PC-9 (cell line): ENCODE results near the gene FAF1. TPM values are rescaled to one million over a fixed set of nuclear protein-coding genes. Genes with fewer than 3 reads are reported as not detected.

Experiments used
- BruUV-seq: library from RNA; stranded (reverse); fragments of 400-500 nt; replicated peaks from 2 replicates; lab custom pipeline; 2021; lab: Mats Ljungman, UMichigan
- CTCF ChIA-PET: fragments of 300-600 bp; sonication (Branson Sonifier 250); formaldehyde crosslinking; loops from one replicate; lab custom pipeline; 2022; ENCODE audit warnings: antibody characterized with exemption; lab: Charles Lee
- POLR2A ChIA-PET: fragments of 300-600 bp; sonication (Branson Sonifier 250); formaldehyde crosslinking; loops from one replicate; lab custom pipeline; 2022; ENCODE audit warnings: antibody characterized with exemption; ENCODE audit not compliant: unreplicated experiment; lab: Charles Lee
- DNase-seq, 2 experiments: peaks; one replicate each; pipeline versions ENCODE4 v3.0.0 to v3.0.0-alpha.2; 2015 to 2022; ENCODE audit warnings: mixed read lengths in 1 of 2
- H2AFZ ChIP-seq: fragments of 200-600 bp; sonication (generic); 2 replicates; pipeline ENCODE4 v1.8.1; 2017; ENCODE audit warnings: antibody characterized with exemption
- H3F3A ChIP-seq: fragments of 200-600 bp; sonication (generic); 2 replicates; pipeline ENCODE4 v1.8.1; 2017; ENCODE audit warnings: antibody characterized with exemption, mild to moderate bottlenecking, low read depth; ENCODE audit not compliant: insufficient read depth
- H3K27ac ChIP-seq: fragments of 200-600 bp; sonication (generic); 2 replicates; pipeline ENCODE4 v1.6.1; 2016; ENCODE audit warnings: mixed run types
- H3K27me3 ChIP-seq: fragments of 200-600 bp; sonication (generic); 2 replicates; pipeline ENCODE4 v1.6.1; 2016; ENCODE audit warnings: low read depth, mixed run types; ENCODE audit not compliant: insufficient read depth
- H3K36me3 ChIP-seq: fragments of 200-600 bp; sonication (generic); 2 replicates; pipeline ENCODE4 v1.6.1; 2016; ENCODE audit warnings: low read depth, mixed run types
- H3K4me1 ChIP-seq: fragments of 200-600 bp; sonication (generic); replicated peaks from 2 replicates; pipeline ENCODE4 v1.6.1; 2016; ENCODE audit warnings: mixed run types; ENCODE audit not compliant: insufficient read depth
- H3K4me2 ChIP-seq: fragments of 200-600 bp; sonication (generic); 2 replicates; pipeline ENCODE4 v1.6.1; 2017; ENCODE audit warnings: mixed run types
- H3K4me3 ChIP-seq: fragments of 200-600 bp; sonication (generic); 2 replicates; pipeline ENCODE4 v1.6.1; 2016; ENCODE audit warnings: mixed run types
- H3K79me2 ChIP-seq: fragments of 200-600 bp; sonication (generic); 2 replicates; pipeline ENCODE4 v1.6.1; 2017; ENCODE audit warnings: low read depth, mixed run types
- H3K9me2 ChIP-seq: fragments of 200-600 bp; sonication (generic); 2 replicates; pipeline ENCODE4 v1.8.1; 2017; ENCODE audit warnings: mild to moderate bottlenecking; ENCODE audit not compliant: insufficient read depth
- H3K9me3 ChIP-seq: fragments of 200-600 bp; sonication (generic); 2 replicates; pipeline ENCODE4 v1.8.1; 2016; ENCODE audit warnings: low read depth; ENCODE audit not compliant: insufficient read depth
- H4K20me1 ChIP-seq: fragments of 200-600 bp; sonication (generic); 2 replicates; pipeline ENCODE4 v1.8.1; 2017; ENCODE audit not compliant: insufficient read depth
- CTCF ChIP-seq: fragments of 200-600 bp; sonication (generic); conservative IDR thresholded peaks from 2 replicates; pipeline ENCODE4 v1.6.1; 2017; ENCODE audit warnings: mixed run types, antibody characterized with exemption, mild to moderate bottlenecking, moderate library complexity
- EZH2 ChIP-seq: fragments of 200-600 bp; sonication (generic); IDR thresholded peaks from 2 replicates; pipeline ENCODE4 v1.8.0; 2017; ENCODE audit warnings: antibody characterized with exemption, low read depth
- intact Hi-C: fragments of 100-400 bp; cut with micrococcal nuclease; formaldehyde crosslinking; loops from one replicate; pipeline ENCODE4 v1.10.0; 2022; ENCODE audit not compliant: unreplicated experiment
- total RNA-seq: library from RNA; stranded (reverse); gene quantifications from 2 replicates; pipeline ENCODE4 v1.2.3, GENCODE V29; 2021

Gene FAF1
- total RNA-seq, 1 experiment from 2014 or later = 105 TPM

- intact Hi-C loops = no loop called here
- Histone ChIP-seq H3K4me2 (no peak overlapping the region), H3K27ac (no peak overlapping the region), H3F3A (no peaks in the 10 kb centered on the region), H3K4me1 (no peaks in the 10 kb centered on the region), H2AFZ (no peak overlapping the region), H3K9me2 (no peaks in the 10 kb centered on the region), H3K9me3 (no peaks in the 10 kb centered on the region), H3K79me2 (no peaks in the 10 kb centered on the region), H4K20me1 (no peaks in the 10 kb centered on the region), H3K27me3 (no peaks in the 10 kb centered on the region), H3K4me3 (no peak overlapping the region), H3K36me3 (no peaks in the 10 kb centered on the region)
- BruUV-seq = no TSS peak
- ChIA-PET POLR2A (no interaction called here), CTCF (no interaction called here)
- DNase-seq = no peak
- no peak for TF ChIP-seq EZH2
Observed at GRCh38 chr1:50453266-50453665, 506.8 kb downstream of the FAF1 start.

GRCh38 chr1:50452700-50453099 is 507.4 kb downstream of the FAF1 start:
- TF ChIP-seq CTCF = no peak
- TF ChIP-seq EZH2 = no peak
- no peaks in the 10 kb centered on the region for H3K4me1 ChIP-seq
- H3K9me3 ChIP-seq = no peaks in the 10 kb centered on the region
- BruUV-seq = no TSS peak
- no peak for DNase-seq
- no peak overlapping the region for H3K4me3 ChIP-seq
- intact Hi-C loops = no loop called here
- no peak overlapping the region for H2AFZ ChIP-seq
- no peaks in the 10 kb centered on the region for H3F3A ChIP-seq
- no peak overlapping the region for H3K4me2 ChIP-seq
- H3K79me2 ChIP-seq = no peaks in the 10 kb centered on the region
- H3K27ac ChIP-seq = no peak overlapping the region
- no peaks in the 10 kb centered on the region for H3K9me2 ChIP-seq
- CTCF ChIA-PET = no interaction called here
- POLR2A ChIA-PET = interaction anchor here (0.6 kb wide), 1 partner anchor 251 kb away, joined by 5 read pairs; no protein-coding TSS in a partner anchor
- H4K20me1 ChIP-seq = no peaks in the 10 kb centered on the region
- no peaks in the 10 kb centered on the region for H3K36me3 ChIP-seq
- no peaks in the 10 kb centered on the region for H3K27me3 ChIP-seq

GRCh38 chr1:50450861-50451653 is 509.0 kb downstream of the FAF1 start:
- no peak for TF ChIP-seq EZH2
- TF ChIP-seq CTCF = no peak
- ChIA-PET CTCF (no interaction called here), POLR2A (no interaction called here)
- H3K27me3 ChIP-seq = no peaks in the 10 kb centered on the region
- H3K36me3 ChIP-seq = no peaks in the 10 kb centered on the region
- no peaks in the 10 kb centered on the region for H3K9me2 ChIP-seq
- H3K4me3 ChIP-seq = no peak overlapping the region
- no peaks in the 10 kb centered on the region for H3F3A ChIP-seq
- no peaks in the 10 kb centered on the region for H3K79me2 ChIP-seq
- no peak overlapping the region for H2AFZ ChIP-seq
- no peaks in the 10 kb centered on the region for H3K4me1 ChIP-seq
- no TSS peak for BruUV-seq
- intact Hi-C loops = no loop called here
- H3K9me3 ChIP-seq = no peaks in the 10 kb centered on the region
- H3K27ac ChIP-seq = no peak overlapping the region
- H4K20me1 ChIP-seq = no peaks in the 10 kb centered on the region
- DNase-seq = no peak
- H3K4me2 ChIP-seq = no peak overlapping the region
